ENCODE measurements around the gene KRTAP5-7. TPM values are rescaled to one million over a fixed set of nuclear protein-coding genes. Genes with fewer than 3 reads are reported as not detected.

Gene KRTAP5-7
- total RNA-seq, 1 donor from 2014 or later = not detected

GRCh38 chr11:71545405-71545966, 18.4 kb downstream of the KRTAP5-7 start:
- no peak overlapping the region for H3K4me2 ChIP-seq
- no peaks in the 10 kb centered on the region for H3K4me1 ChIP-seq
- Mint-ChIP-seq H3K36me3 (peaks cover 4% of the 10 kb centered on the region), H3K4me3 (no peak overlapping the region), H3K27me3 (ENCODE audit: insufficient read depth, low read depth) (peaks cover 8% of the 10 kb centered on the region), H3K9me3 (peaks cover 14% of the 10 kb centered on the region), H3K4me1 (peaks cover 24% of the 10 kb centered on the region), H3K27ac (no peak overlapping the region)
- H3K9ac ChIP-seq = no peak overlapping the region
- no peaks in the 10 kb centered on the region for H4K20me1 ChIP-seq (ENCODE audit: low read depth)
- H3K9me3 ChIP-seq (ENCODE audit: low read depth) = no peaks in the 10 kb centered on the region
- H3K27me3 ChIP-seq = no peaks in the 10 kb centered on the region
- H3F3A ChIP-seq (ENCODE audit: low read depth) = no peaks in the 10 kb centered on the region
- TF ChIP-seq EZH2phosphoT487 (IDR thresholded peaks at IDR 0.05) (no peak), EZH2 (IDR thresholded peaks at IDR 0.05) (no peak), CTCF (IDR thresholded peaks at IDR 0.05) (no peak)
- H2AFZ ChIP-seq (replicated peaks) = no peak overlapping the region
- H3K79me2 ChIP-seq (ENCODE audit: low read depth) = no peaks in the 10 kb centered on the region
- DNase-seq (ENCODE audit: low spot score) = no peak
- H3K27ac ChIP-seq = no peak overlapping the region
- no peak overlapping the region for H3K4me3 ChIP-seq
- H3K36me3 ChIP-seq = no peaks in the 10 kb centered on the region

DNA sequence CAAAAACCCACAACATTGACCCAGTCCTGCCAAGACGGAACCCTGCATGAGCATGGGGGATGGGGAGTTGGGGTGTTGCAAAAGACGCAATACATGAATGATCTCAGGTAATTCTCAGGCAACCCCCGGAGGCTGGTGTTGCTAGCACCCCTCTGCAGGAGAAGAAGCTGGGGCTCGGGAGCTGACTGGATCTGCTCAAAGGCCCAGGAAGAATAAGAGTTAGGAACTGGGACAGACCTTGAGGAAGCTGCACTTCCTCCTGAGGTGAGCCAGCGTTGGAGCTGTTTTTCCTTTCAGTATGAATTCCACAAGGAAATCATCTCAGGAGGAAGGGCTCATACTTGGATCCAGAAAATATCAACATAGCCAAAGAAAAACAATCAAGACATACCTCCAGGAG, 21.1 kb downstream of the KRTAP5-7 start, which contains the start of gene KRTAP5-9:
Gene KRTAP5-9 (plus strand): TSS at position 301 of the 400 bp plus-strand sequence. CDS start 238 bp downstream, outside the sequence.
- Mint-ChIP-seq H3K27ac (peak within 1 kb of the TSS; percentile 68), H3K9me3 (peaks cover 8% of the 10 kb centered on the region), H3K4me3 (no peak within 1 kb of the TSS), H3K36me3 (peaks cover 4% of the 10 kb centered on the region), H3K4me1 (peaks cover 24% of the 10 kb centered on the region), H3K27me3 (ENCODE audit: insufficient read depth, low read depth) (peaks cover 4% of the 10 kb centered on the region)
- no peak within 1 kb of the TSS for H3K4me3 ChIP-seq
- H3K9ac ChIP-seq = no peak within 1 kb of the TSS
- no peaks in the 10 kb centered on the region for H3K79me2 ChIP-seq (ENCODE audit: low read depth)
- no peaks in the 10 kb centered on the region for H3K36me3 ChIP-seq
- TF ChIP-seq EZH2phosphoT487 (IDR thresholded peaks at IDR 0.05) = no peak
- TF ChIP-seq EZH2 (IDR thresholded peaks at IDR 0.05) = no peak
- TF ChIP-seq CTCF (IDR thresholded peaks at IDR 0.05) = no peak
- H3F3A ChIP-seq (ENCODE audit: low read depth) = no peaks in the 10 kb centered on the region
- no peak within 1 kb of the TSS for H3K4me2 ChIP-seq
- no peaks in the 10 kb centered on the region for H4K20me1 ChIP-seq (ENCODE audit: low read depth)
- H3K27me3 ChIP-seq = no peaks in the 10 kb centered on the region
- no peak for DNase-seq (ENCODE audit: low spot score)
- H2AFZ ChIP-seq (replicated peaks) = peak within 1 kb of the TSS; percentile 26
- H3K4me1 ChIP-seq = no peaks in the 10 kb centered on the region
- no peak within 1 kb of the TSS for H3K27ac ChIP-seq
- no peaks in the 10 kb centered on the region for H3K9me3 ChIP-seq (ENCODE audit: low read depth)

DNA sequence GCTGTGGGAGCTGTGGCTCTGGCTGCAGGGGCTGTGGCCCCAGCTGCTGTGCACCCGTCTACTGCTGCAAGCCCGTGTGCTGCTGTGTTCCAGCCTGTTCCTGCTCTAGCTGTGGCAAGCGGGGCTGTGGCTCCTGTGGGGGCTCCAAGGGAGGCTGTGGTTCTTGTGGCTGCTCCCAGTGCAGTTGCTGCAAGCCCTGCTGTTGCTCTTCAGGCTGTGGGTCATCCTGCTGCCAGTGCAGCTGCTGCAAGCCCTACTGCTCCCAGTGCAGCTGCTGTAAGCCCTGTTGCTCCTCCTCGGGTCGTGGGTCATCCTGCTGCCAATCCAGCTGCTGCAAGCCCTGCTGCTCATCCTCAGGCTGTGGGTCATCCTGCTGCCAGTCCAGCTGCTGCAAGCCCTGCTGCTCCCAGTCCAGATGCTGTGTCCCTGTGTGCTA, 21.7 kb downstream of the KRTAP5-7 start:
- no peak overlapping the region for H3K27ac ChIP-seq
- H3K79me2 ChIP-seq (ENCODE audit: low read depth) = no peaks in the 10 kb centered on the region
- peaks cover 4% of the 10 kb centered on the region for H3K27me3 Mint-ChIP-seq (ENCODE audit: insufficient read depth, low read depth)
- H3K4me3 Mint-ChIP-seq = no peak overlapping the region
- H3K27ac Mint-ChIP-seq = no peak overlapping the region
- H2AFZ ChIP-seq (replicated peaks) = peak overlapping the region; percentile 26
- no peak overlapping the region for H3K9ac ChIP-seq
- no peaks in the 10 kb centered on the region for H3K4me1 ChIP-seq
- H3K4me1 Mint-ChIP-seq = peaks cover 21% of the 10 kb centered on the region
- no peak overlapping the region for H3K4me2 ChIP-seq
- no peak overlapping the region for H3K4me3 ChIP-seq
- DNase-seq (ENCODE audit: low spot score) = peak; percentile 13
- TF ChIP-seq EZH2phosphoT487 (IDR thresholded peaks at IDR 0.05) (no peak), CTCF (IDR thresholded peaks at IDR 0.05) (no peak), EZH2 (IDR thresholded peaks at IDR 0.05) (no peak)
- peaks cover 4% of the 10 kb centered on the region for H3K36me3 Mint-ChIP-seq
- no peaks in the 10 kb centered on the region for H3K36me3 ChIP-seq
- H3F3A ChIP-seq (ENCODE audit: low read depth) = no peaks in the 10 kb centered on the region
- H3K9me3 Mint-ChIP-seq = peaks cover 10% of the 10 kb centered on the region
- no peaks in the 10 kb centered on the region for H3K9me3 ChIP-seq (ENCODE audit: low read depth)
- no peaks in the 10 kb centered on the region for H3K27me3 ChIP-seq
- H4K20me1 ChIP-seq (ENCODE audit: low read depth) = no peaks in the 10 kb centered on the region
